GM19023 (cell line): ENCODE data around the gene ADI1.
"Not testable (repeated sequence)": the region's sequence is repeated elsewhere in the genome, so short reads cannot be mapped to it uniquely, and the experiment has no call there.

Source experiments
- ATAC-seq: cut with Tn5 transposase; IDR thresholded peaks from one replicate; pipeline ENCODE4 v1.9.1; 2021; ENCODE audit warnings: mild to moderate bottlenecking, moderate library complexity; ENCODE audit not compliant: unreplicated experiment

ADI1 gene

DNA sequence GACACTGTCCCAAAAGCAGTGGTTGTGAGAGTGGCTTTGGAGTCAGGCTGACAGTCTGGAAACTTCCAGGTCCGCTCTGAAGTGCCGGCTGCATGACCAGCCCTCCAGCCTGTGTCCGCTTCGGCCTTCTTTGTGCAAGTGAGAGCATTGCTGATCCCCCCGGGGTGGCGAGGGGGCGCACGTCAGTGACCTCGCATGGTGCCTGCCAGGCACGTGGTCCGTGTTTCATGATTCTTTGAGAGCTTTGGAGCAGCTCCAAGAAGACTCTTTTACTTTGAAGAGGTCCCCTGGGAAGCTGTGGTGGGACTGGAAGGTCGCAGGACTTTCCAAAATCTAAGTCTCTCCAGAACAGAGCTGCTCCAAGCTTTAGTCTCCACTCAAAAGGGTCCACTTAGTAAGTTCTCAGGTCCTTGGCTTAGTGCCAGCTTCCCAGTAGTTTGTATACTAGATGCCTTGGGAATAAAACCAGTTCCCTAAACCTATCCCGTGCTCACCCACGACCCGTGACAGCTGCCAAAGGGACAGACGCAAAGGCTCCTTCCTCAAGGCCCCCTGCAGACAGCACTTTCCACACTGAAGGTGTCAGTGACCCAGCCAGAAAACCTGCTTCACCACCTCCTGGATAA is 68.8 kb downstream of the ADI1 start:
- ATAC-seq = no peak

DNA sequence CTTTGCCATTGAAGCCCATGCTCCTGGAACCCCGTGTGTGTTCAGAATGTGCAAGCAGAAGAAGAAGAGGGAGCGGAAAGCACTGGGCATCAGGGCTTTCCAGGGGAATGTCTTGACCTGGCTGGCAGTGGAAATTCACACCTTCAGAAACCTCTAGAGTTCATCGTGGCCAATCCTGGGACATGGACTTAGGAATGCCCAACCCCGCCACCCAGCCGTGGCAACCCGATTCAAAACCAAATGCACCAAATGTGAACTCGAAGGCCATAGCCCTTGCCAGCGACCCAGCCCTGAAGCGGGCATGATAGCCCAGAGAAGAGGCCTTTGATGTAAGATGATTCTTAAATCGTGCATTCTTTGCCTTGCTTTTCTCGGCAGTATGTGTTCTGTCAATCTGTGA is 69.4 kb downstream of the ADI1 start:
- ATAC-seq = no peak

DNA sequence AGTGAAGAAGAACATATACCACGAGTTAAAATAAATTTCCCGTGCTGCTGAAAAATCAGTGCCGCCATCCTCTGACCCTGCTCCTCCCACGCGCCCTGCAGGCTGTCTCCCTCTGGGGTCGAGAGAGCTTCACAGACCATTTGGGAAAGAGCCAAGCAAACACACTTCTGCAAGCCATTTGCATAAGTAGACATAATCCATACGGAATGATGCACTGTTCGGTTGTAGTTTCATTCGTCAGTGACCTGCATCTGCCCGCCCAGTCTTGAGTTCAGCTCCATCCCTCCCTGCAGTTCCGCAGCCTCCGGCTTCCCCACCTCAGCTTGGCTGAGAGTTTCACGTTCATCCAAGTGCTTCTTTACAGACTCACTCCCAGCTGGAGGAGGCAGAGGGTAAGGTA is 70.2 kb downstream of the ADI1 start:
- ATAC-seq = no peak

- ATAC-seq = not testable (repeated sequence)
Observed at GRCh38 chr2:3448441-3448911, 70.9 kb downstream of the ADI1 start.

DNA sequence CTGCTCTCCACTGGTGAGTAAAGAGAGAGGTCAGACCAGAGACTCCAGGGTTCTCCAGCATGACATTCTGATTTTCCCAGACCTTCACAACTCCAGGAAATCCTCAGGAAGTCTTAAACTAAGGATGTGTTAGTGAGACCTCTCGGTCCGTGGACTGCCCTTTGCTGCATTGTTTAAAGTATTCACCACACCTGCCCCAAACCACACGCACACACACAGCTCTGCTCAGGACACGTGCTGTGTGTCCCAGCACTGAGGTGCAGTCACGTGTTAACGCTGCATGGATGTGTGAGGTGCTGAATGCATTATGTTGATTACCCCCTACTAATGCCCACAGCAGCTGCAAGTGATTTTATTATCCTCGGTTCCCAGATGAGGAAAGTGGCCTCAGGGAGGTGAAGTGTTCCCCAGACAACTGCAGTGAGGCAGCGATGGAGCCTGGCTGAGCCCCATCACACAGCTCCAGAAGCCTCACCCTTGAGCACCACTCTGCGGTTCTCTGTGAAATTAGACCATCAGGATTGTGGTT is 71.5 kb downstream of the ADI1 start:
- no peak for ATAC-seq
